Adrenal gland (tissue), 12 donors: Measurements from ENCODE around the gene ELF2. TPM values are rescaled to one million over a fixed set of nuclear protein-coding genes. Genes with fewer than 3 reads are reported as not detected.

Source experiments
- DNase-seq, 7 donors: peaks; one replicate each; pipeline ENCODE4 v3.0.0-alpha.2; 2019 to 2020
- H3K27ac ChIP-seq, 5 donors: fragments of 200-600 bp; sonication (generic) in 4 of 5; 1 replicate in 3 of 5; 2 replicates in 2 of 5; pipeline versions ENCODE4 v1.5.1 to v1.8.0; 2016 to 2020; ENCODE audit warnings: mild to moderate bottlenecking in 1 of 5
- H3K27me3 ChIP-seq: fragments of 200-600 bp; 2 replicates; pipeline ENCODE4 v1.8.0; 2021
- H3K36me3 ChIP-seq, 2 donors: fragments of 200-600 bp; replicated peaks in 1 of 2; 1 replicate in 1 of 2; 2 replicates in 1 of 2; pipeline versions ENCODE4 v1.5.1 to v1.8.0; 2018 to 2022
- H3K4me1 ChIP-seq, 2 donors: fragments of 200-600 bp; replicated peaks in 1 of 2; 1 replicate in 1 of 2; 2 replicates in 1 of 2; pipeline versions ENCODE4 v1.5.1 to v1.8.0; 2018 to 2021
- H3K4me3 ChIP-seq, 4 donors: fragments of 200-600 bp; sonication (generic) in 3 of 4; one replicate each; pipeline ENCODE4 v1.5.1; 2016 to 2018
- H3K9me3 ChIP-seq, 3 donors: fragments of 200-600 bp; sonication (generic) in 1 of 3; replicated peaks in 1 of 3; 1 replicate in 2 of 3; 2 replicates in 1 of 3; pipeline versions ENCODE4 v1.5.1 to v1.8.0; 2016 to 2021
- CTCF ChIP-seq, 6 experiments: fragments of 450-650 bp in 4 of 6; fragments of 200-600 bp in 2 of 6; sonication (generic) in 1 of 6; IDR thresholded peaks; 1 replicate in 5 of 6; 2 replicates in 1 of 6; pipeline versions ENCODE4 v1.5.1 to v1.8.0; 2016 to 2021; ENCODE audit warnings: antibody characterized with exemption in 6 of 6, mild to moderate bottlenecking in 2 of 6, moderate library complexity in 1 of 6
- POLR2A ChIP-seq, 2 donors: fragments of 450-650 bp; IDR thresholded peaks; one replicate each; pipeline ENCODE4 v1.6.1; 2017; ENCODE audit warnings: antibody characterized with exemption in 2 of 2, mild to moderate bottlenecking in 2 of 2, moderate library complexity in 1 of 2
- WGBS, 4 donors: extraction: QIAGEN DNeasy Blood & Tissue Kit in 2 of 4; methylation state at CpG; one replicate each; pipeline versions ENCODE4 v1.1.5 to v1.1.7; 2013 to 2017; 5-methylcytosine and 5-hydroxymethylcytosine counted together
- intact Hi-C, 2 donors: fragments of 100-400 bp; cut with DNase I; formaldehyde crosslinking; loops; one replicate each; pipeline versions ENCODE4 v1.14.1 to v1.15.0; 2022 to 2023
- polyA plus RNA-seq, 3 donors: library from polyadenylated mRNA; stranded (reverse); fragments of 200-250 nt in 2 of 3; fragments of 350-450 nt in 1 of 3; fragmentation: Illumina TruSeq in 1 of 3; extraction: RNeasy Lipid Tissue Mini Kit (QIAGEN cat#74804) in 1 of 3; gene quantifications; one replicate each; pipeline ENCODE4 v1.2.3, GENCODE V29; 2013 to 2014
- total RNA-seq, 9 donors: library from RNA; depleted of rRNA in 4 of 9; stranded (reverse); fragments of >200 nt in 4 of 9; fragments of 120-200 nt in 1 of 9; fragmentation: NEBNext Ultra II Directional in 1 of 9; extraction: Animal tissue kit (Norgen Biotek cat#: 25700) in 1 of 9; gene quantifications; one replicate each; pipeline versions ENCODE4 v1.1.0 to v1.2.4, GENCODE V29; 2013 to 2023
- donor health status: healthy with polysubstance abuse.
- donor health status: Bipolar disorder and iron deficiency.
- donor health status: DM: yes; HTN: yes; CAD: no.
- donor health status: DM: no; HTN: no; CAD: no.
- donor health status: DM: no; HTN: no; CAD: no.
- donor health status: DM: yes; HTN: yes; CAD: no.

The ELF2 gene
- total and polyA plus RNA-seq, 12 donors = 14.0 to 54.4 (median 26.6) TPM

- intact Hi-C loops = no loop called here
- H3K4me1 ChIP-seq = peaks cover 0 to 33% of the 10 kb centered on the region in 2 donors
- 20 to 33% (median 23%) methylated on average over 1 of the region's 1 CpG for WGBS, 4 donors
- H3K9me3 ChIP-seq = no peaks in the 10 kb centered on the region
- no peak overlapping the region for H3K27ac ChIP-seq
- TF ChIP-seq CTCF (IDR thresholded peaks at IDR 0.05) = no peak
- no peak for TF ChIP-seq POLR2A (IDR thresholded peaks at IDR 0.05)
- DNase-seq = no peak
- no peaks in the 10 kb centered on the region for H3K27me3 ChIP-seq
- no peak overlapping the region for H3K4me3 ChIP-seq
- H3K36me3 ChIP-seq = peaks cover 0 to 24% of the 10 kb centered on the region in 2 donors
These were observed 122.1 kb downstream of the ELF2 start for GRCh38 chr4:139054791-139055505.

GRCh38 chr4:139053909-139054308, 123.1 kb downstream of the ELF2 start:
- intact Hi-C loops = no loop called here

GRCh38 chr4:139050446-139050845, 126.6 kb downstream of the ELF2 start:
- no peak for TF ChIP-seq CTCF (IDR thresholded peaks at IDR 0.05)
- TF ChIP-seq POLR2A (IDR thresholded peaks at IDR 0.05) = no peak
- intact Hi-C loops = no loop called here
- no peak for DNase-seq
- no peaks in the 10 kb centered on the region for H3K27me3 ChIP-seq
- WGBS, 4 donors = 71 to 81% (median 75%) methylated on average over 2 of the region's 2 CpGs
- H3K9me3 ChIP-seq = no peaks in the 10 kb centered on the region
- H3K4me3 ChIP-seq = no peak overlapping the region
- H3K4me1 ChIP-seq = peaks cover 0 to 21% of the 10 kb centered on the region in 2 donors
- H3K27ac ChIP-seq = peak overlapping the region in 1 of 5 donors; percentile 38
- peaks cover 0 to 11% of the 10 kb centered on the region in 2 donors for H3K36me3 ChIP-seq

More at GRCh38 chr4:139053909-139054308, 123.1 kb downstream of the ELF2 start:
- WGBS, 4 donors = 81 to 94% (median 90%) methylated on average over 1 of the region's 1 CpG
- Histone ChIP-seq H3K4me1 (peaks cover 0 to 34% of the 10 kb centered on the region in 2 donors), H3K27me3 (no peaks in the 10 kb centered on the region), H3K9me3 (no peaks in the 10 kb centered on the region), H3K27ac (no peak overlapping the region), H3K36me3 (peaks cover 0 to 15% of the 10 kb centered on the region in 2 donors), H3K4me3 (no peak overlapping the region)
- TF ChIP-seq CTCF (IDR thresholded peaks at IDR 0.05) (no peak), POLR2A (IDR thresholded peaks at IDR 0.05) (no peak)
- no peak for DNase-seq

GRCh38 chr4:139048026-139048425, 129.0 kb downstream of the ELF2 start:
- H3K27me3 ChIP-seq = no peaks in the 10 kb centered on the region
- peaks cover 0 to 10% of the 10 kb centered on the region in 2 donors for H3K36me3 ChIP-seq
- peaks cover 0 to 9% of the 10 kb centered on the region in 2 donors for H3K4me1 ChIP-seq
- DNase-seq = no peak
- H3K4me3 ChIP-seq = no peak overlapping the region
- no peaks in the 10 kb centered on the region for H3K9me3 ChIP-seq
- intact Hi-C loops = no loop called here
- 85 to 96% (median 91%) methylated on average over 3 of the region's 3 CpGs for WGBS, 4 donors
- TF ChIP-seq CTCF (IDR thresholded peaks at IDR 0.05) (no peak), POLR2A (IDR thresholded peaks at IDR 0.05) (no peak)
- no peak overlapping the region for H3K27ac ChIP-seq
